Caco-2 (cell line): ENCODE measurements around the gene MOB3B. TPM values are rescaled to one million over a fixed set of nuclear protein-coding genes. Genes with fewer than 3 reads are reported as not detected.

Experiments
- BruUV-seq: library from RNA; stranded (reverse); fragments of 400-500 nt; replicated peaks from 2 replicates; lab custom pipeline; 2021; lab: Mats Ljungman, UMichigan
- CTCF ChIA-PET: fragments of 300-600 bp; sonication (Branson Sonifier 250); formaldehyde crosslinking; loops from one replicate; lab custom pipeline; 2022; ENCODE audit warnings: antibody characterized with exemption; lab: Charles Lee
- POLR2A ChIA-PET: fragments of 300-600 bp; sonication (Branson Sonifier 250); formaldehyde crosslinking; loops from one replicate; lab custom pipeline; 2022; ENCODE audit warnings: antibody characterized with exemption; lab: Charles Lee
- DNase-seq, 2 experiments: peaks; one replicate each; pipeline versions ENCODE4 v3.0.0 to v3.0.0-alpha.2; 2020 to 2022
- H3K27me3 ChIP-seq: replicated peaks from 2 replicates; pipeline ENCODE4 v1.6.0; 2011; ENCODE audit warnings: low read length; ENCODE audit not compliant: control insufficient read depth, insufficient read depth
- H3K36me3 ChIP-seq: 2 replicates; pipeline ENCODE4 v1.5.1; 2011; ENCODE audit warnings: low read length; ENCODE audit not compliant: control insufficient read depth, insufficient read depth
- H3K4me1 ChIP-seq: fragments of 250-450 bp; sonication (Bioruptor Pico); 2 replicates; pipeline ENCODE4 v1.5.1; 2020; ENCODE audit warnings: mild to moderate bottlenecking
- H3K4me3 ChIP-seq: 2 replicates; pipeline ENCODE4 v1.5.1; 2011; ENCODE audit warnings: low read depth, mild to moderate bottlenecking, control low read depth, low read length
- H3K9me3 ChIP-seq: fragments of 250-450 bp; sonication (Bioruptor Pico); 2 replicates; pipeline ENCODE4 v1.5.1; 2020; ENCODE audit warnings: mild to moderate bottlenecking, moderate library complexity
- H3K27ac Mint-ChIP-seq: one replicate; pipeline ENCODE4 v1.8.0; 2022; ENCODE audit warnings: mixed read lengths; ENCODE audit not compliant: unreplicated experiment
- H3K27me3 Mint-ChIP-seq: one replicate; pipeline ENCODE4 v1.8.0; 2022; ENCODE audit warnings: mixed read lengths; ENCODE audit not compliant: insufficient read depth, unreplicated experiment
- H3K36me3 Mint-ChIP-seq: one replicate; pipeline ENCODE4 v1.8.0; 2022; ENCODE audit warnings: mild to moderate bottlenecking, mixed read lengths; ENCODE audit not compliant: insufficient read depth, unreplicated experiment
- H3K4me1 Mint-ChIP-seq: one replicate; pipeline ENCODE4 v1.8.0; 2022; ENCODE audit warnings: low read depth, mixed read lengths; ENCODE audit not compliant: unreplicated experiment
- H3K4me3 Mint-ChIP-seq: one replicate; pipeline ENCODE4 v1.8.0; 2022; ENCODE audit warnings: mild to moderate bottlenecking, moderate library complexity, mixed read lengths; ENCODE audit not compliant: unreplicated experiment
- H3K9me3 Mint-ChIP-seq: one replicate; pipeline ENCODE4 v1.8.0; 2022; ENCODE audit warnings: mixed read lengths; ENCODE audit not compliant: unreplicated experiment
- CTCF ChIP-seq, 2 experiments: fragments of 200-600 bp in 1 of 2; IDR thresholded peaks; 1 replicate in 1 of 2; 2 replicates in 1 of 2; pipeline versions ENCODE4 v1.5.1 to v1.8.0; 2011 to 2022; ENCODE audit warnings: antibody characterized with exemption in 1 of 2, control low read depth in 1 of 2, inconsistent platforms in 1 of 2, low read depth in 1 of 2, low read length in 1 of 2, mild to moderate bottlenecking in 1 of 2, moderate library complexity in 1 of 2; ENCODE audit not compliant: insufficient read depth in 1 of 2, severe bottlenecking in 1 of 2, unreplicated experiment in 1 of 2
- intact Hi-C: fragments of 100-400 bp; cut with micrococcal nuclease; formaldehyde crosslinking; loops from one replicate; pipeline ENCODE4 v1.10.0; 2022; ENCODE audit not compliant: unreplicated experiment
- total RNA-seq: library from RNA; stranded (reverse); gene quantifications from 2 replicates; pipeline ENCODE4 v1.2.3, GENCODE V29; 2022

MOB3B gene
- total RNA-seq, 1 experiment from 2014 or later: 5.3 TPM

- ChIA-PET CTCF (no interaction called here), POLR2A (no interaction called here)
- peaks cover 41% of the 10 kb centered on the region for H3K4me1 Mint-ChIP-seq
- H3K9me3 Mint-ChIP-seq: no peaks in the 10 kb centered on the region
- peak overlapping the region; percentile 79 for H3K27ac Mint-ChIP-seq
- intact Hi-C loops: loop anchor here (2.0 to 5.0 kb wide), 2 partner anchors 32 to 60 kb away; no protein-coding TSS in a partner anchor
- no peaks in the 10 kb centered on the region for H3K36me3 Mint-ChIP-seq
- Histone ChIP-seq H3K4me3 (no peak overlapping the region), H3K4me1 (peaks cover 67% of the 10 kb centered on the region), H3K9me3 (no peaks in the 10 kb centered on the region), H3K27me3 (no peaks in the 10 kb centered on the region), H3K36me3 (no peaks in the 10 kb centered on the region)
- no peak overlapping the region for H3K4me3 Mint-ChIP-seq
- BruUV-seq: no TSS peak
- H3K27me3 Mint-ChIP-seq: no peaks in the 10 kb centered on the region
- DNase-seq: peak; percentile 38 to 39
- no peak for TF ChIP-seq CTCF (IDR thresholded peaks at IDR 0.05; ENCODE audit: insufficient read depth in 1 of 2, low read depth in 1 of 2, low read length in 1 of 2, severe bottlenecking in 1 of 2, unreplicated experiment in 1 of 2)
Observed at GRCh38 chr9:27427272-27427643, 102.4 kb downstream of the MOB3B start.

- POLR2A ChIA-PET: no interaction called here
- intact Hi-C loops: loop anchor here (2.0 to 5.0 kb wide), 2 partner anchors 32 to 61 kb away; no protein-coding TSS in a partner anchor
Observed at GRCh38 chr9:27426511-27427271, 102.9 kb downstream of the MOB3B start.

More at GRCh38 chr9:27426511-27427271, 102.9 kb downstream of the MOB3B start:
- peaks cover 45% of the 10 kb centered on the region for H3K4me1 Mint-ChIP-seq
- CTCF ChIA-PET: interaction anchor here (0.5 kb wide), 1 partner anchor 94 kb away, joined by 7 read pairs; no protein-coding TSS in a partner anchor
- no peaks in the 10 kb centered on the region for H3K9me3 ChIP-seq
- H3K27me3 ChIP-seq: no peaks in the 10 kb centered on the region
- no peak overlapping the region for H3K4me3 ChIP-seq
- no peaks in the 10 kb centered on the region for H3K9me3 Mint-ChIP-seq
- DNase-seq: peak; percentile 25 to 40
- peak overlapping the region; percentile 79 for H3K27ac Mint-ChIP-seq
- no TSS peak for BruUV-seq
- H3K4me3 Mint-ChIP-seq: no peak overlapping the region
- H3K36me3 ChIP-seq: no peaks in the 10 kb centered on the region
- no peaks in the 10 kb centered on the region for H3K27me3 Mint-ChIP-seq
- no peak for TF ChIP-seq CTCF (IDR thresholded peaks at IDR 0.05; ENCODE audit: insufficient read depth in 1 of 2, low read depth in 1 of 2, low read length in 1 of 2, severe bottlenecking in 1 of 2, unreplicated experiment in 1 of 2)
- peaks cover 70% of the 10 kb centered on the region for H3K4me1 ChIP-seq
- H3K36me3 Mint-ChIP-seq: no peaks in the 10 kb centered on the region
